Retinal pigment epithelial cell (primary cell): ENCODE measurements around the gene RNASEH1.

Experiments
- DNase-seq: peaks from one replicate; pipeline ENCODE4 v3.0.0-alpha.2; 2010; ENCODE audit warnings: low read depth
- H3K4me3 ChIP-seq: 2 replicates; pipeline ENCODE4 v1.5.1; 2011; ENCODE audit warnings: mild to moderate bottlenecking, low read length, control low read depth, moderate library complexity
- TF ChIP-seq, protein P1 (sequence below): conservative IDR thresholded peaks from 2 replicates; pipeline ENCODE4 v1.5.1; 2011; ENCODE audit warnings: low read depth, low read length, control low read depth, inconsistent platforms

Gene RNASEH1

GRCh38 chr2:3602553-3603339 is 44.6 kb upstream of the RNASEH1 start:
- DNase-seq = no peak
- no peak overlapping the region for H3K4me3 ChIP-seq
- TF ChIP-seq, protein P1, sequence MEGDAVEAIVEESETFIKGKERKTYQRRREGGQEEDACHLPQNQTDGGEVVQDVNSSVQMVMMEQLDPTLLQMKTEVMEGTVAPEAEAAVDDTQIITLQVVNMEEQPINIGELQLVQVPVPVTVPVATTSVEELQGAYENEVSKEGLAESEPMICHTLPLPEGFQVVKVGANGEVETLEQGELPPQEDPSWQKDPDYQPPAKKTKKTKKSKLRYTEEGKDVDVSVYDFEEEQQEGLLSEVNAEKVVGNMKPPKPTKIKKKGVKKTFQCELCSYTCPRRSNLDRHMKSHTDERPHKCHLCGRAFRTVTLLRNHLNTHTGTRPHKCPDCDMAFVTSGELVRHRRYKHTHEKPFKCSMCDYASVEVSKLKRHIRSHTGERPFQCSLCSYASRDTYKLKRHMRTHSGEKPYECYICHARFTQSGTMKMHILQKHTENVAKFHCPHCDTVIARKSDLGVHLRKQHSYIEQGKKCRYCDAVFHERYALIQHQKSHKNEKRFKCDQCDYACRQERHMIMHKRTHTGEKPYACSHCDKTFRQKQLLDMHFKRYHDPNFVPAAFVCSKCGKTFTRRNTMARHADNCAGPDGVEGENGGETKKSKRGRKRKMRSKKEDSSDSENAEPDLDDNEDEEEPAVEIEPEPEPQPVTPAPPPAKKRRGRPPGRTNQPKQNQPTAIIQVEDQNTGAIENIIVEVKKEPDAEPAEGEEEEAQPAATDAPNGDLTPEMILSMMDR = no peak

GRCh38 chr2:3601561-3602271 is 43.6 kb upstream of the RNASEH1 start:
- H3K4me3 ChIP-seq = no peak overlapping the region
- DNase-seq = no peak
- TF ChIP-seq, protein P1 = no peak

DNA sequence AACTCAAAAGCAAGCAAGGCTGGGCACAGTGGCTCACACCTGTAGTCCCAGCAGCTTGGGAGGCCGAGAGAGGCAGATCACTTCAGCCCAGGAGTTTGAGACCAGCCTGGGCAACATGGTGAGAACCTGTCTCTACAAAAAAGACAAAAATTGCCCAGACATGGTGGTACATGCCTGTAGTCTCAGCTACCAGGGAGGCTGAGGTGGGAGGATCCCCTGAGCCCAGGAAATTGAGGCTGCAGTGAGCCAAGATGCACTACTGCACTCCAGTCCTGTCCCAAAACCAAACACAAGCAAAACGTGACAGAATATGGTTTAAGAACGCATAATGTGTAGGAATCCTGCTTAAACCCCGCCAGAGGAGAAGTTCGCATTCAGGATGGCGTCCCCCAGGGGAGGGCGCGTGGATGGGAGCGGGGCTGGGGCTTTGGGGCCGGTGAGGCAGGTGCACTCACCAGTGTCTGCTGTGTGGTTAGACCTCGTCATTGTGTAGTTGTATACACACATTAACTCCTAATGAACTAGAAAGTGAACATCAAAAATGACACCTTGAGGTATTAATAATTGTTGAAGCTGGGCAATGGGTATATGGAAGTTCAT is 42.2 kb upstream of the RNASEH1 start:
- DNase-seq = no peak
- TF ChIP-seq, protein P1 = no peak
- no peak overlapping the region for H3K4me3 ChIP-seq

GRCh38 chr2:3598912-3599854 is 41.0 kb upstream of the RNASEH1 start:
- no peak overlapping the region for H3K4me3 ChIP-seq
- TF ChIP-seq, protein P1 = no peak

DNA sequence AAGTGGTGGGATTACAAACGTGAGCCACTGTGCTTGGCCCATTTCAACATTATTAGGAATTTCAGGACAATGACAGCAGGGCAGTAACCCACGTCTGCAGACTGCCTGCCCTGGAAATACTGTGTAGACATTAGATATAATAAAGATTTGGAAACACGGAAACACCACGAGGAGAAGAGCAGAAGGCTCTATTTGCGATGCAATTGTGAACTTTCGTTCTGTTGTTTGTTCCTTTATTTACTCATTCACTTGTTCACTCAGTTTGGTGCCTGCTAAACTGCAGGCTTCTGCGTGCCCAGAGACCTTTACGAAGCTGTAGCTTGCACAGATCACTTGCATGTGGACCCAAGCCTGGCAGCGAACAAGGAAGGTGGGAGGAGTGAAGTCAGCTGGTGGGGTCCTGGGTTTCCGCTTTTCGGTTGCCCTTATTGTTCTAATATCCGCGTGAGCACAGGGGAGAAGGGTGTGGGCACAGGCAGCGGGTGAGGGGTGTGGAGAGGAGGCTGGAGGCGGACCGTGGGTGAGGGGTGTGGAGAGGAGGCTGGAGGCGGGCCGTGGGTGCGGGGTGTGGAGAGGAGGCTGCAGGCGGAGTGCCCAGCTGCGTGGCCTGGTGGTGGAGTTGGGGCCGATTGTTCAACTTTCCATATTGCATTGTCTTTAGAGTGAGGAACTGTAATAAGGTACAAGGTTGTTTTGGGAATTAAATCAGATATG is 40.2 kb upstream of the RNASEH1 start:
- DNase-seq = no peak
- TF ChIP-seq, protein P1 = no peak
- H3K4me3 ChIP-seq = no peak overlapping the region

More at GRCh38 chr2:3598912-3599854, 41.0 kb upstream of the RNASEH1 start:
- DNase-seq = no peak

DNA sequence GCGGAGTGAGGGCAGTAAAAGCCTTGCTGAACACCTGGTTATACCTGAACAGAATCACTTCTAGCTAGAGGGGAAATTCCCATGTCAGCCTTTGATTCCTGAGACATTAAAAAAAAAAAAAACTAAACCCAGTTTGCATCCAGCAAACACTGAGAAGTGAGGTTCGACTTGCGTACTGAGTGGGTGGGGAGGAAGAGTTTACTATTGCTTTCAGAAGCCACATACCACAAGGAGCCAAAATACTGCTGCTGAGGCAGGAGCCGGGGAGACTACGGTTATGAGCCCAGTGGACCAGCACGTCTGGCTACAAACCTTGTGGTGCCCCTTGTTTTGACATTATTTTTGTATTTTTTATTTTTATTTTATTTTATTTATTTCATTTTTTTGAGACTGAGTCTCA is 39.4 kb upstream of the RNASEH1 start:
- no peak for DNase-seq
- H3K4me3 ChIP-seq = no peak overlapping the region
- TF ChIP-seq, protein P1 = no peak
